Activated CD4-positive, alpha-beta memory T cell treated with anti-CD3 and anti-CD28 coated beads for 36 hours (primary cell): ENCODE data around the gene ACKR3. TPM values are rescaled to one million over a fixed set of nuclear protein-coding genes. Genes with fewer than 3 reads are reported as not detected.

Experiments used
- CTCF ChIA-PET: fragments of 350-600 bp; sonication (Branson Sonifier 250); formaldehyde crosslinking; loops from one replicate; lab custom pipeline; 2021; ENCODE audit warnings: antibody characterized with exemption, inconsistent platforms; lab: Charles Lee
- POLR2A ChIA-PET: fragments of 350-600 bp; sonication (Branson Sonifier 250); formaldehyde crosslinking; loops from one replicate; lab custom pipeline; 2021; ENCODE audit warnings: antibody characterized with exemption; lab: Charles Lee
- DNase-seq: peaks from one replicate; pipeline ENCODE4 v3.0.0-alpha.2; 2020
- H3K27ac Mint-ChIP-seq: one replicate; pipeline ENCODE4 v1.8.0; 2021; ENCODE audit warnings: mixed read lengths
- H3K27me3 Mint-ChIP-seq: one replicate; pipeline ENCODE4 v1.8.0; 2021; ENCODE audit warnings: mixed read lengths
- H3K36me3 Mint-ChIP-seq: one replicate; pipeline ENCODE4 v1.8.0; 2021; ENCODE audit warnings: mixed read lengths
- H3K4me1 Mint-ChIP-seq: one replicate; pipeline ENCODE4 v1.8.0; 2021; ENCODE audit warnings: low read depth, mixed read lengths
- H3K4me3 Mint-ChIP-seq: one replicate; pipeline ENCODE4 v1.8.0; 2021; ENCODE audit warnings: mild to moderate bottlenecking, mixed read lengths
- H3K9me3 Mint-ChIP-seq: one replicate; pipeline ENCODE4 v1.8.0; 2021; ENCODE audit warnings: mixed read lengths
- intact Hi-C: fragments of 100-400 bp; cut with micrococcal nuclease; formaldehyde crosslinking; loops from one replicate; pipeline ENCODE4 v1.15.1; 2023
- total RNA-seq, 2 experiments: library from RNA; stranded (reverse); gene quantifications; one replicate each; pipeline ENCODE4 v1.2.3, GENCODE V29; 2021

The ACKR3 gene
- total RNA-seq, 2 experiments from 2014 or later = 1.2 TPM

DNA sequence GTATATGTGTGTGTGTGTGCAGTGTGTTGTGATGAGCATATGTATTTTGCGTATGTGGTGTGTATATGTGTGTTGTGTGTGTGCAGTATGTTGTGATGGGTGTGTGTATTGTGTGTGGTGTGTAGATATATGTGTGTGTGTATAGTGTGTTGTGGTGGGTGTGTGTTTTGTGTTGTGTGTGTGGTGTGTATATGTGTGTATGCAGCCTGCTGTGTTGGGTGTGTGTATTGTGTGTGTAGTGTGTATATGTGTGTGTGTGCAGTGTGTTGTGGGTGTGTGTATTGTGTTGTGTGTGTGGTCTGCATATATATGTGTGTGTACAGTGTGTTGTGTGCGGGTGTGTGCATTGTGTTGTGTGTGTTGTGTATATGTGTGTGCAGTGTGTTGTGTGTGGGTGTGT, 23.9 kb downstream of the ACKR3 start:
- Mint-ChIP-seq H3K9me3 (no peaks in the 10 kb centered on the region), H3K27me3 (no peaks in the 10 kb centered on the region), H3K4me3 (no peak overlapping the region), H3K4me1 (no peaks in the 10 kb centered on the region), H3K27ac (no peak overlapping the region), H3K36me3 (no peaks in the 10 kb centered on the region)
- intact Hi-C loops = no loop called here
- CTCF ChIA-PET = no interaction called here
- DNase-seq = no peak
- POLR2A ChIA-PET = no interaction called here

DNA sequence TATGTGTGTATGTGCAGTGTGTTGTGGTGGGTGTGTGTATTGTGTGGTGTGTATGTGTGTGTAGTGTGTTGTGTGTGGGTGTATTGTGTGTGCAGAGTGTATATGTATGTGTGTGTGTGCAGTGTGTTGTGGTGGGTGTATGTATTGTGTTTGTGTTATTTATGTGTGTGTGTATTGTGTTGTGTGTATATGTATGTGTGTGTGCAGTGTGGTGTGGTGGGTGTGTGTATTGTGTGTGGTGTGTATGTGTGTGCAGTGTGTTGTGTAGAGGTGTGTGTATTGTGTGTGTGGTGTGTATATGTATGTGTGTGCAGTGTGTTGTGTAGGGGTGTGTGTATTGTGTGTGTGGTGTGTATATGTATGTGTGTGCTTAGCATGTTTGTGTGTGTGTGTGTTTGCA, 24.3 kb downstream of the ACKR3 start:
- ChIA-PET POLR2A (no interaction called here), CTCF (no interaction called here)
- Mint-ChIP-seq H3K27ac (no peak overlapping the region), H3K36me3 (no peaks in the 10 kb centered on the region), H3K4me3 (no peak overlapping the region), H3K27me3 (no peaks in the 10 kb centered on the region), H3K4me1 (no peaks in the 10 kb centered on the region), H3K9me3 (no peaks in the 10 kb centered on the region)
- intact Hi-C loops = no loop called here
- DNase-seq = no peak

DNA sequence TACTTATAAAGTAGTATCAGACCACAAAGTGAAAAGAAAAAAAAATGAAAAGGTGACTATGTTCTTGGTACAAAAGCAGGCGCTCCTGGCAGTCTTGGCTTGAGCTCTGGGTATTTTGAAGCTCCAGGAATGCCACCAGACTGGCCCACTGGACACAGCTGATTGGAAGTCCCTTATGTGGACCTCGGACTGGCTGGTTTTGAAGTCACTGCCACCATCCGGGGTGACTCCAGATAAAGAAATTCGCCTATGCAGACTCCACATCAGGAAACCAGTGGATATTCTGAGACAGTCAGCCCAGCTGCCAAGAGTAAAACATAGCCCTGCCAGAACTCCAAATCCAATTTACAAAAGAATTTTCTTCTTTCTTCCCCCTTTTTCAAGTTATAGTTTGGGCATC, 28.0 kb downstream of the ACKR3 start:
- ChIA-PET POLR2A (no interaction called here), CTCF (interaction anchor here (0.6 kb wide), 1 partner anchor 278 kb away, joined by 3 read pairs; no protein-coding TSS in a partner anchor)
- no peak overlapping the region for H3K4me3 Mint-ChIP-seq
- intact Hi-C loops = no loop called here
- no peaks in the 10 kb centered on the region for H3K36me3 Mint-ChIP-seq
- H3K9me3 Mint-ChIP-seq = no peaks in the 10 kb centered on the region
- H3K4me1 Mint-ChIP-seq = no peaks in the 10 kb centered on the region
- no peak for DNase-seq
- H3K27me3 Mint-ChIP-seq = peaks cover 4% of the 10 kb centered on the region
- H3K27ac Mint-ChIP-seq = no peak overlapping the region

DNA sequence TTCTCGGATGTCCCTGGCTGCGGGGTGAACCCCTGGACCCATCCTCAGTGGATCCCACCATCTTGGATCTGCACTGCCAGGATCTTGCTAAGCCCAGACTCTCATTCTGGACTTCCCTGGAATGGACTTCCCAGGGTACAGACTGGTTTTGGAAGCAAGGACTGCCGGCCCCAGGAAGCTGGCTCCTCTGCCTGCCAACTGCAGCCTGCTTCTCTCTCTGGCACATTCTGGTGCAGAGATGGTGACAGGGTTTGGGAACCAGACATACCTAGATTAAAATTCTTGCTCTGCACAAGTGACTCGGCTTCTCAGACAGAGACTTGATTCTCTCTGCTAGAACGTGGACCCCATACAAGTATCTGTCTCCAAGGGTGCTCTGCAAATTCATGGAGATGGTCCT, 29.4 kb downstream of the ACKR3 start:
- no peak overlapping the region for H3K27ac Mint-ChIP-seq
- no peaks in the 10 kb centered on the region for H3K9me3 Mint-ChIP-seq
- POLR2A ChIA-PET = no interaction called here
- H3K36me3 Mint-ChIP-seq = no peaks in the 10 kb centered on the region
- intact Hi-C loops = no loop called here
- no peaks in the 10 kb centered on the region for H3K4me1 Mint-ChIP-seq
- H3K27me3 Mint-ChIP-seq = peaks cover 6% of the 10 kb centered on the region
- no peak for DNase-seq
- H3K4me3 Mint-ChIP-seq = no peak overlapping the region
- CTCF ChIA-PET = no interaction called here

DNA sequence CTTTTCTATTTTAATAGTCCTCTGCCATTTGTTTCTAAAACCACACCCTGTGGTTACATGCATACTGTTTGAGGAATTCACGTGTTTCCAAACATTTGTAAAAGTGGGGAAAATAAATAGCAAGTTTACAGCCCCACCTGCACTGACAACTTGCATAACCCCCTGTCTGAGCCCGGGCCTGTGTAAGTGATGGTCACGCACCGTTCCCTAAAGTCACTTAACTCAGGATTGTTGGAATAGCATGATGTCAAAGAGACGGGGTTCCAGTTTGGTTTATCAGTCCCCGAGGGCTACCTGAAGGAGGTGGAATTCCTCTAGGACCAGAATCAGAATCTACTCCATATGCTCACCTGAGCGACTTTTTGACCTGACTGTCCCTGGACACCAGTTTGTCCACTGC, 30.5 kb downstream of the ACKR3 start:
- no peaks in the 10 kb centered on the region for H3K36me3 Mint-ChIP-seq
- POLR2A ChIA-PET = no interaction called here
- no peak for DNase-seq
- H3K4me3 Mint-ChIP-seq = no peak overlapping the region
- intact Hi-C loops = no loop called here
- H3K4me1 Mint-ChIP-seq = no peaks in the 10 kb centered on the region
- peaks cover 14% of the 10 kb centered on the region for H3K27me3 Mint-ChIP-seq
- H3K9me3 Mint-ChIP-seq = no peaks in the 10 kb centered on the region
- CTCF ChIA-PET = no interaction called here
- no peak overlapping the region for H3K27ac Mint-ChIP-seq

DNA sequence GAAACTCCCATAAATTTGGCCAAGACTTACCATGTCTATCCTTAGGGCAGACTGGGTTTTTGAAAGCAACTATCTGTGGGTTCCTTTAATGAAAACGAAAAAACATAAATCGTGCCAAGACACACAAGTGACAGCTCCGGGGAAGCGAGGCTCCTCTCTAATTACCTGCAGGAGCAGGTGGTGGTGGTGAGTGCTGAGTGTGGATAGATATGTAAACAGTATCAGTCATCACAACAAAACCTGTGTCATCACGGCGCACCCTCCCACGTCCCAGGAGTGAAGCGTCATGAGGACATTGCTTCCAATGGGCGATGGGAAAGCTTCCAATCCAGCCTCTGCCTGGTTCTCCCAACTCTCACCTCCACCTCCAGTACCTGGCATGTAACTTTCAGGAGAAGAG, 31.3 kb downstream of the ACKR3 start:
- ChIA-PET CTCF (no interaction called here), POLR2A (interaction anchor here (0.8 kb wide), 1 partner anchor 18 kb away, joined by 3 read pairs; no protein-coding TSS in a partner anchor)
- no peak overlapping the region for H3K4me3 Mint-ChIP-seq
- peaks cover 15% of the 10 kb centered on the region for H3K27me3 Mint-ChIP-seq
- no peaks in the 10 kb centered on the region for H3K4me1 Mint-ChIP-seq
- DNase-seq = no peak
- H3K9me3 Mint-ChIP-seq = no peaks in the 10 kb centered on the region
- intact Hi-C loops = no loop called here
- H3K27ac Mint-ChIP-seq = no peak overlapping the region
- H3K36me3 Mint-ChIP-seq = no peaks in the 10 kb centered on the region

DNA sequence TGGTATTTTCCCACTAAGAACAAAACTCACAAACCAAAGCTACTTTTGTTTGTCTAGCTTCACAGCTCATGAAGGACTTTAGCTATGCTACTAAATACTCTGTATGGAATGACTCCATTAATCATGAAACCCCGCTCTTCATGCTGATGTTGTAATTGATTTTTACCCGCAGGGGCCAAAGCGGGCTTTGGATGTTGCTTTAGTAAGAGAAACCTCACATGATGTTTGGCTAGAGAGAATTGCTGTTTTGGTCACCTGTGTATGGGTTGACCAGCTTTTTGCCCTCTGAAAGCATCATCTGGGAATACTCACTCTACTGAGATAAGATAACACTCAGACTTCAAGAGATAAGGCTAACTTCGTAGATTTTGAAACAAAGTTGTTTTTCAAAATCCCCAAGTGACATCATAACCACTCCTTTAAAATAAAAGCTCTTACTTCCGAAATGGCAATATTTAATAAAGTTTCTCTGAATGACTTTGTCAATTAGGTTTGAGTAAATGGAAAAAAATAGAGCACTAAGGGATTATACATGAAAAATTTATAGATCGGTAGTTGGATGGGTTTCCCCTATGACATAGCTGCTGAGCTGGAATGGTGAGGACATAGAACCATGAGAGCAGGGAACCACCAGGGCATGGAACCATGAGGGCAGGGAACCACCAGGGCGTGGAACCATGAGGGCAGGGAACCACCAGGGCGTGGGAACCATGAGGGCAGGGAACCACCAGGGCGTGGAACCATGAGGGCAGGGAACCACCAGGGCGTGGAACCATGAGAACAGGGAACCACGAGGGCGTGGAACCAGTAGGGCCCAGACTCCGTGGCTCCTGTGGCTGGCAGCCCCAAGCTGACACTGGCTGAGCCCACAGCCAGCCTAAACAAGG, 31.9 kb downstream of the ACKR3 start:
- no peaks in the 10 kb centered on the region for H3K36me3 Mint-ChIP-seq
- no peaks in the 10 kb centered on the region for H3K9me3 Mint-ChIP-seq
- H3K4me3 Mint-ChIP-seq = no peak overlapping the region
- no peaks in the 10 kb centered on the region for H3K4me1 Mint-ChIP-seq
- ChIA-PET POLR2A (interaction anchor here (0.8 kb wide), 1 partner anchor 18 kb away, joined by 3 read pairs; no protein-coding TSS in a partner anchor), CTCF (no interaction called here)
- no peak overlapping the region for H3K27ac Mint-ChIP-seq
- DNase-seq = no peak
- H3K27me3 Mint-ChIP-seq = peaks cover 19% of the 10 kb centered on the region
- intact Hi-C loops = no loop called here

DNA sequence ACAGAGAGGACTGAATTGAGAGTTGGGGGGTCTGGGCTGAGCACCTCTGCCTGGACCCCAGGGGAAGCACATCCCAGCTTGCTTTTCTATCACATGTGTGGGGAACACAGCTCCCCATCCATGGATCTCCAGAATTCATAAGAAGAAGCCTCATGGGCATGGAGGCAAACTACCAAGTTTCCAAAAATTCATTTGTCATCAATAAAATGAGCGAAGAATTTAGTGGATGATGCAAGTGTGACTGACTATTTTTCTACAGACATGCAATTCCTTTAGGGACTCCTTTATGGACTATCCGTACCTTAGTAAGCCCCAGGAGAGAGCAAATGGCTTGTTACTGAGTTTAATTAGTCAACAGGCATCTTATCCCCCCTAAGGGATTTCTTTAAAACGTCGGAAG, 33.1 kb downstream of the ACKR3 start:
- CTCF ChIA-PET = no interaction called here
- intact Hi-C loops = no loop called here
- Mint-ChIP-seq H3K4me1 (no peaks in the 10 kb centered on the region), H3K4me3 (no peak overlapping the region), H3K36me3 (no peaks in the 10 kb centered on the region), H3K27ac (no peak overlapping the region), H3K9me3 (no peaks in the 10 kb centered on the region), H3K27me3 (peaks cover 29% of the 10 kb centered on the region)
- no peak for DNase-seq
- POLR2A ChIA-PET = no interaction called here

DNA sequence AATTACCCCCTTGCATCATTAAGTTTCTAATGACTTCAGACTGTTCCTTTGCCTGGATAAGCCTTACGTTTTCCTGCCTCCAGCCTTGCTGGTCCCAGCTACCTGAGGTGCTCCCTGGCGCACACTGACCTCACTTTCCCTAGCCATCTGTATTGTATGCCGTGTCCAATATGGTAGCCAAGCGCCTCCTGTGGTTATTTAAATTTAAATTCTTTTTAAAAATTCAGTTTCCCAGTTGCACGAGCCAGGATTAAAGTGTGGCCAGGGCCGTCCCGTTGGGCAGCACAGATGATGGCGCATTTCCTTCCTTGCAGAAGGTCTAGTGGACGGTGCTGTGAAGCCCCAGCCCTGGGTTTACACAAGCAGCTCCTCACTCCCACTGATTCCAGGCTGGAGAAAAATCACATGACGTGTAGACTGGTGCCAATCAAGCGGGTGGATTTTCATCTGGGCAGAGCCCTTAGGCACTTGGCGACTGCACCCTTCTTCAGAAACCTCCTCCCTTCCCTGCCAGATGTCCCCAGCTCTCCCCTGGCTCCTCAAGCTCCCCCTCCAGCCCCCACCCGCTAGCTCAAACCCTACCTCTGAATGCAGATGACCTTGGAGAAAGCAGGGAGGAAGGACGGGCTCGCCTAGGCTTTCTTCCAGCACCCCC, 33.9 kb downstream of the ACKR3 start:
- CTCF ChIA-PET = no interaction called here
- no peaks in the 10 kb centered on the region for H3K9me3 Mint-ChIP-seq

DNA sequence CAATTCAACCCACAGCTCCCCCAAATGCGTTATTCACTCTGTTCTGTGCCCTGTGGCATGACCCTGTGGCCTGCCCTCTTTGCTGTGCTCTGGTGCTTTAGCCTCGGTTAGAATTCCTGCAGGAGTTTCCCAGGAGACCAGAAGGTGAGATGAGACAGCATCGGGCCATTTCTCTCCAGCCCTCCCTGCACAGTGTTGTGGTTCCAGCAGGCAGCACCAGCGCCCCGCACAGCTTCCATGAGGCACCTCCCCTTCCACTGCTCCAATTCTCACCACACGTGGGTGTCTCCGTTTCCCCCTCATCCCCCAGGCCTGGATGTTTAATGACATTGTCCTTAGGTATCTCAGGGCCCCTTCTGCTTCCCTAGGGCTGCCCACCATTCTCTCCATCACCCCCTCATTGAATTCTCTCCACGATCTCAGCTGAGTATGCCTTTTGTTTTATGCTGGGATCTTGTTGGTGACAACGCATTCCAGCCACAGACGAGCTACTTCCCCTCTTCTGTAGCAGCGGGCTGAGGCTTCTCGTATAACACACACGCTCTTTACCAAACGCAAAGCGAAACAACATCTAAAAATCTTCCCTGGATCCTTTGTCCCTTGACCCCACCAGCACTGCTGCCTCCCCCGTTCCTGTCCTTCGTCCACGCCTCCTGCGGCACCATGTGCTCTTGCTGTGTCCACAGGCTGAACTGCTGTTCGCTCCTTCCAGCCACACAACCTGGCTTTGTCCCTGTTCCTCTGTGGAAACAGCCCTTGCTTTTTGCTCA, 35.1 kb downstream of the ACKR3 start:
- no peaks in the 10 kb centered on the region for H3K36me3 Mint-ChIP-seq

More for the DNA sequence above, 33.9 kb downstream of the ACKR3 start:
- Mint-ChIP-seq H3K27me3 (peaks cover 29% of the 10 kb centered on the region), H3K36me3 (no peaks in the 10 kb centered on the region), H3K27ac (no peak overlapping the region), H3K4me1 (no peaks in the 10 kb centered on the region), H3K4me3 (no peak overlapping the region)
- no peak for DNase-seq
- intact Hi-C loops = no loop called here
- POLR2A ChIA-PET = no interaction called here

DNA sequence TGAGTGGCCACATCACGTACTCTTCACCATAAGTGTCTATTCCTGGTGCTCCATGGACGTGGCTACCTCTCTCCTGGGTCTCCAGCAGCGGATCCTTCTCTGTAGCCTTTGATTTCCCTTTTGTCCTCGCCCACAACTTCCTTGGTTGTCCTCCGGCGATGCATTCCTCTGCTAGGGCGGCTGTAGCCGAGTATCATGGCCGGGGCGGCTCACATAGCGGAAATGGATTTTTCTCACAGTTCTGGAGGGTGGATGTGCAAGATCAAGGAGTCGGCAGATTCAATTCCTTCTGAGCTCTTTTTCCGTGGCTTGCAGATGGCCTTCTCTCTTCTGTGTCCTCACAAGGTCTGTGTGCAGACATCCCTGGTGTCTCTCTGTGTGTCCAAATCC, 35.7 kb downstream of the ACKR3 start:
- Mint-ChIP-seq H3K9me3 (no peaks in the 10 kb centered on the region), H3K27me3 (peaks cover 28% of the 10 kb centered on the region), H3K27ac (no peak overlapping the region), H3K4me1 (no peaks in the 10 kb centered on the region), H3K4me3 (no peak overlapping the region), H3K36me3 (no peaks in the 10 kb centered on the region)
- ChIA-PET CTCF (no interaction called here), POLR2A (no interaction called here)
- intact Hi-C loops = no loop called here
- no peak for DNase-seq

More for the DNA sequence above, 35.1 kb downstream of the ACKR3 start:
- no peak for DNase-seq
- Mint-ChIP-seq H3K9me3 (no peaks in the 10 kb centered on the region), H3K4me1 (no peaks in the 10 kb centered on the region), H3K4me3 (no peak overlapping the region), H3K27ac (no peak overlapping the region), H3K27me3 (peaks cover 29% of the 10 kb centered on the region)
- ChIA-PET POLR2A (no interaction called here), CTCF (no interaction called here)
- intact Hi-C loops = no loop called here

DNA sequence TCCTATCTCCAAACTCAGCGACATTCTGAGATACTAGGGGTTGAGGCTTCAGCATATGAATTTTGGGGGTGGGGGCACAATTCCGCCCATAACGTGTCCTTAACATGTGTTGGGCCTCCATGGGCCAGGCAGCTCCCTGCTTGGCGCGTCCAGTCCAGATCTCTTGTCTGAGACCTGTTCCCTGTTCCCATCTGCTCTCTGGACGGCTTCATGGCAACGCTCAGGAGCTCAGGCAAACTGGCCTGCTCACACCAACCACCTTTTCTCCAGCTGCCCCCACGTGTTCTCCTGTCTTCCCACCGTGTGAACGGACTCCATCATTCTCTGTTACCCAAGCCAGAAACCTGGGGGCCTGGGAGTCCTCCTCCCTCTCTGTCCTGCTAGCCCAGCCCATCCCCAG, 36.4 kb downstream of the ACKR3 start:
- CTCF ChIA-PET = no interaction called here
- H3K9me3 Mint-ChIP-seq = no peaks in the 10 kb centered on the region
- H3K4me1 Mint-ChIP-seq = no peaks in the 10 kb centered on the region
- no peak for DNase-seq
- POLR2A ChIA-PET = no interaction called here
- H3K4me3 Mint-ChIP-seq = no peak overlapping the region
- intact Hi-C loops = no loop called here
- H3K27me3 Mint-ChIP-seq = peaks cover 26% of the 10 kb centered on the region
- no peak overlapping the region for H3K27ac Mint-ChIP-seq
- no peaks in the 10 kb centered on the region for H3K36me3 Mint-ChIP-seq
